ENCODE measurements around the gene RPP25L.
A peak's percentile ranks its signal among the peaks of the same experiment; 100 is the strongest.

RPP25L gene

GRCh38 chr9:34607331-34607730 lies 4.6 kb downstream of the RPP25L start:
- H3K4me3 ChIP-seq (ENCODE audit: low read length) = no peak overlapping the region
- TF ChIP-seq CTCF (conservative IDR thresholded peaks at IDR 0.05; ENCODE audit: low read depth, low read length) = no peak
- DNase-seq (ENCODE audit: low read depth) = no peak

GRCh38 chr9:34606905-34607304 lies 5.0 kb downstream of the RPP25L start:
- H3K4me3 ChIP-seq (ENCODE audit: low read length) = no peak overlapping the region
- no peak for TF ChIP-seq CTCF (conservative IDR thresholded peaks at IDR 0.05; ENCODE audit: low read depth, low read length)
- no peak for DNase-seq (ENCODE audit: low read depth)

- no peak overlapping the region for H3K4me3 ChIP-seq (ENCODE audit: low read length)
- no peak for DNase-seq (ENCODE audit: low read depth)
- no peak for TF ChIP-seq CTCF (conservative IDR thresholded peaks at IDR 0.05; ENCODE audit: low read depth, low read length)
Measured at GRCh38 chr9:34606190-34606589, 5.7 kb downstream of the RPP25L start.

- no peak overlapping the region for H3K4me3 ChIP-seq (ENCODE audit: low read length)
- peak; percentile 95 for TF ChIP-seq CTCF (conservative IDR thresholded peaks at IDR 0.05; ENCODE audit: low read depth, low read length)
- DNase-seq (ENCODE audit: low read depth) = no peak
Measured at GRCh38 chr9:34603610-34604231, 8.2 kb downstream of the RPP25L start.

- TF ChIP-seq CTCF (conservative IDR thresholded peaks at IDR 0.05; ENCODE audit: low read depth, low read length) = no peak
- no peak for DNase-seq (ENCODE audit: low read depth)
- no peak overlapping the region for H3K4me3 ChIP-seq (ENCODE audit: low read length)
Measured at GRCh38 chr9:34601937-34602573, 9.8 kb downstream of the RPP25L start.

GRCh38 chr9:34600908-34601307 lies 11.0 kb downstream of the RPP25L start:
- no peak for DNase-seq (ENCODE audit: low read depth)
- no peak overlapping the region for H3K4me3 ChIP-seq (ENCODE audit: low read length)
- no peak for TF ChIP-seq CTCF (conservative IDR thresholded peaks at IDR 0.05; ENCODE audit: low read depth, low read length)

GRCh38 chr9:34599546-34599945 lies 12.4 kb downstream of the RPP25L start:
- no peak for TF ChIP-seq CTCF (conservative IDR thresholded peaks at IDR 0.05; ENCODE audit: low read depth, low read length)
- no peak for DNase-seq (ENCODE audit: low read depth)
- no peak overlapping the region for H3K4me3 ChIP-seq (ENCODE audit: low read length)
